OCI-M2 (cell line): ENCODE measurements around the gene PAPLN.
"Not testable (repeated sequence)": the region's sequence is repeated elsewhere in the genome, so short reads cannot be mapped to it uniquely, and the experiment has no call there.

Source experiments
- DNase-seq: peaks from one replicate; lab custom pipeline; 2025; ENCODE audit not compliant: unreplicated experiment; lab: John Stamatoyannopoulos, UW

PAPLN gene, protein sequence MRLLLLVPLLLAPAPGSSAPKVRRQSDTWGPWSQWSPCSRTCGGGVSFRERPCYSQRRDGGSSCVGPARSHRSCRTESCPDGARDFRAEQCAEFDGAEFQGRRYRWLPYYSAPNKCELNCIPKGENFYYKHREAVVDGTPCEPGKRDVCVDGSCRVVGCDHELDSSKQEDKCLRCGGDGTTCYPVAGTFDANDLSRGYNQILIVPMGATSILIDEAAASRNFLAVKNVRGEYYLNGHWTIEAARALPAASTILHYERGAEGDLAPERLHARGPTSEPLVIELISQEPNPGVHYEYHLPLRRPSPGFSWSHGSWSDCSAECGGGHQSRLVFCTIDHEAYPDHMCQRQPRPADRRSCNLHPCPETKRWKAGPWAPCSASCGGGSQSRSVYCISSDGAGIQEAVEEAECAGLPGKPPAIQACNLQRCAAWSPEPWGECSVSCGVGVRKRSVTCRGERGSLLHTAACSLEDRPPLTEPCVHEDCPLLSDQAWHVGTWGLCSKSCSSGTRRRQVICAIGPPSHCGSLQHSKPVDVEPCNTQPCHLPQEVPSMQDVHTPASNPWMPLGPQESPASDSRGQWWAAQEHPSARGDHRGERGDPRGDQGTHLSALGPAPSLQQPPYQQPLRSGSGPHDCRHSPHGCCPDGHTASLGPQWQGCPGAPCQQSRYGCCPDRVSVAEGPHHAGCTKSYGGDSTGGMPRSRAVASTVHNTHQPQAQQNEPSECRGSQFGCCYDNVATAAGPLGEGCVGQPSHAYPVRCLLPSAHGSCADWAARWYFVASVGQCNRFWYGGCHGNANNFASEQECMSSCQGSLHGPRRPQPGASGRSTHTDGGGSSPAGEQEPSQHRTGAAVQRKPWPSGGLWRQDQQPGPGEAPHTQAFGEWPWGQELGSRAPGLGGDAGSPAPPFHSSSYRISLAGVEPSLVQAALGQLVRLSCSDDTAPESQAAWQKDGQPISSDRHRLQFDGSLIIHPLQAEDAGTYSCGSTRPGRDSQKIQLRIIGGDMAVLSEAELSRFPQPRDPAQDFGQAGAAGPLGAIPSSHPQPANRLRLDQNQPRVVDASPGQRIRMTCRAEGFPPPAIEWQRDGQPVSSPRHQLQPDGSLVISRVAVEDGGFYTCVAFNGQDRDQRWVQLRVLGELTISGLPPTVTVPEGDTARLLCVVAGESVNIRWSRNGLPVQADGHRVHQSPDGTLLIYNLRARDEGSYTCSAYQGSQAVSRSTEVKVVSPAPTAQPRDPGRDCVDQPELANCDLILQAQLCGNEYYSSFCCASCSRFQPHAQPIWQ

DNA sequence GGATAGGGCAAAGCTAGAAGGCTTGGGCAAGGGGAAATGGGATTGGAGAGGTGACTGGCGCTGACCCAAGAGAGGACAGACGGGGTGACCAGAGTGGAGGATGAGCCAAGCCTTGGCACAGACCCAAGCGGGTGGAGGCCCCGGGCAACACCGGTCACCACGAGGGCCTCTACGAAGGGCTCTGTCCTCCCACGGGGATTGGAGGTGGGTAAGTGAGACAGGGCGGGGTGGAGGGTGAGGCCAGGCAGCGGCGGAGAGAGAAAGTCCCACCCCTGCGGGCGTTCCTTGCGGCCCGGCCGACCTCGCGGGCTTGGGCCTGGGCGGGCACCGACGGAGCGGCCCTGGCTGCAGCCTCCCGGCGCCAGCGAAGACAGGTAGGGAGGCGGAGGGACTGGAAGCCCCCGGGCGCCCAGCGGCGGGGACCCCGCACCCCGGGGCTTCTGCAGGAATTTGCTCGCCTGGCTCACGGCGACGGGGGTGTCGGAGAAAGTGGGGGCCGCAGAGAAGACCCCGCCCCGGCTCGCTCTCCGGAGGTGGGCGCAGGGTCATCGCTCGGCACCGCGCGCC, at the start of gene PAPLN:
PAPLN (plus strand) TSS at position 288 of the 567 bp plus-strand sequence. CDS start 2,273 bp downstream, outside the sequence.
- no peak for DNase-seq

DNA sequence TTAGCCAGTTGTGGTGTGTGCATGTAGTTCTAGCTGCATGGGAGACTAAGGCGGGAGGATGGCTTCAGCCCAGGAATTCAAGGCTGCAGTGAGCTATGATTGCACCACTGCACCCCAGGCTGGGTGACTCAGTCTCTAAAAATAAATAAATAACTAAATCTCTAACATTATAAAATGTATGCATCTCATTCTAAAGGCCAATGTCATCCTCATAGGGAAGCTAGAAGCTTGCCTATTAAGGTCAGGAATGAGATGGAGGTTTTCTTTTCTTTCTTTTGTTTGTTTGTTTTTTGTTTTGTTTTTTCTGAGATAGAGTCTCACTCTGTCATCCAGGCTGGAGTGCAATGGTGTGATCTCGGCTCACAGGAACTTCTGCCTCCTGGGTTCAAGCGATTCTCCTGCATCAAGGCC, 48.8 kb upstream of the PAPLN start:
- DNase-seq, result no peak

DNA sequence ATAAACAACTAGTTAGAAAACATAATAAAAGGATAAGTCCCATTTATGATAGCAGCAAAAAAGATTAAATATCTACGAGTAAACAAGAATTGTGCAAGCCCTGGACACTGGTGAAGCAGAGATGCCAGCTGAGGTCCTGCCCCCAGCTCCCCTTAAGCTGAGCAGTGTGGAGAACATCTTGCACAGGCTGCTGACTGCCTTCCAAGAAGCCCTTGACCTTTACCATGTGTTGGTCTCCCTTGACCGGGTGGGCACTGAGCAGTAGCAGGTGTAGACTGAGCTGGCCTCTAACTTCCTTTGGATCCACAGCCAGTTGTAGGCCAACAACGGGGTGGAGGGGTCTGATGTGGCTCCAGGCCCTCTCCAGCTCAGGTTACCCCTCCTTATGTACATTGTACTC, 47.7 kb upstream of the PAPLN start:
- no peak for DNase-seq

DNA sequence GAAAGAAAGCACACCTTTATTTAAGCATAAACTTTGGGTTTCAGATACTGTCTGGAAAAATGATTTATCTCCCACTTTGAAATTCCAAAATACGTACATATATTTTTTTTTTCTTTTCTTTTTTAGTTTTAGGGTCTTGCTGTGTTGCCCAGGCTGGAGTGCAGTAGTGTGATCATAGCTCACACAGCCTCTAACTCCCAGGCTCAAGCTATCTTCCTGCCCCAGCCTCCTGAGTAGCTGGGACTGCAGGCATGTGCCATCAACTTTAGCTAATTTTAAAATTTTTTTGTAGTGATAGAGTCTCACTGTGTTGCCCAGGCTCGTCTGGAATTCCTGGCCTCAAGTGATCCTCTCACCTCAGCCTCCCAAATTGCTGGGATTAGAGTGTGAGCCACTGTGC, 45.9 kb upstream of the PAPLN start:
- DNase-seq, result no peak

DNA sequence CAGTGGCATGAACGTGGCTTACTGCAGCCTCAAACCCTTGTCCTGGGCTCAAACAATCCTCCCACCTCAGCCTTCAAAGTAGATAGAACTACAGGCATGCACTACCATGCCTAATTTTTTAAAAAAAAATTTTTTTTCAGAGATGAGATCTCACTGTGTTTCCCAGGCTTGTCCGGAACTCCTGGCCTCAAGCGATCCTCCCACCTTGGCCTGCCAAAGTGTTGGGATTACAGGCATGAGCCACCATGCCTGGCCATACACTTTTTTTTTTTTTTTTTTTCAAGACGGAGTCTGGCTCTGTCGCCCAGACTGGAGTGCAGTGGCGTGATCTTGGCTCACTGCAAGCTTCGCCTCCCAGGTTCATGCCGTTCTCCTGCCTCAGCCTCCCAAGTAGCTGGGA, 43.0 kb upstream of the PAPLN start:
- not testable (repeated sequence) for DNase-seq

DNA sequence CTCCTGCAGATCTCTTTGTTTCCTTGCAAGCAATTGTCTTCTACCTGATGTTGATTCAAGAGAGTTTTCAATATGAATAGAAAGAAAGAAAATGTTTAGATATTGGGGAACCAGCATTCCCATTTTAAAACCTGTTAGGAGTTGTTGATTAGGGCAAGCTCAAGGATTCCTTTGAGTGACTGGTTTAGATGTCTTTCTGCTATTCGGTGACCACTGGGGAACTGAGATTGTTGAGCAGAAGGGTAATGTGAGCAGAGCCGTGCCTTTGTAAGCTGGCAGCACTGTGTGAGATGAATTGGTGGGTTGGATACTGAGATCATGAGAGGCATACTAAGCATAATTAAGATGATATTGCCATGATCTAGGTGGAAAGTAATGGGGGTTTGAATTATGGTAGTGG, 39.1 kb upstream of the PAPLN start:
- DNase-seq, result no peak

DNA sequence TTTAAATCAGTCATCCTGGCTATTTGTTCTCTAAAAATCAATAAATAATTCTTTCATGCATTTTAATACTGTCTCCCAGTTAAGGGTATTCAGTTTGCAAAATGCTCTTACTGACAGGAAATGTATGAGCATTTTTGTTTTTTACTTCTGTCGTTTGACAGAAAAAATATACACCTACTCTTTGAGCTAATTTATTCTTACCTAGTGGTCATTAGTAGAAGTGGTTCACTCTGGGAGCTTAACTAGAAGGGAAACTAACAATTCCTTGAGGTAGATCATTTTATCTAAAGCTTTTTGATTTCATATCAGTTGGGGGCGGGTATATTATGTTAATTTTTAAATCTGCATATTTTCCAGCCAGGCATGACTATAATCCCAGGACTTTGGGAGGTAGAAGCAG, 33.8 kb upstream of the PAPLN start:
- no peak for DNase-seq

DNA sequence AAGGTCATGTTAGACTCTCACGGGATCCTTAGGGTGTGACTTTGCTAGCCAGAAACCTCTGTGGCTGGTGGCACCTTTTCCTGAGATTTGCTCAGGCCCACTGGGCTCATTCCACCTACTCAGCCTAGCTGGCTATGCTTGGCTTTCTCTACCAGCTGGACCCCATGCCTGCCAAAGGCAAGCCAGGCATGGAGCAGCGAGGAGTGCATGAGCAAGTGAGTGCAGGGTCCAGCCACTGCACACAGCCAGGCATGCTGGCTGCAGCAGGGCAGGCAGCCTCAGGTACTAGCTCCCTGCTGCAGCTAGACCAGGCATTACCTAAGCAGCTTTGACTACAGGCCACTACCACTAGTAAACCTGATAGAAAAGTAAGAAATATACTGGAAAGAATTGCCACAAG, 29.7 kb upstream of the PAPLN start:
- DNase-seq, result no peak

DNA sequence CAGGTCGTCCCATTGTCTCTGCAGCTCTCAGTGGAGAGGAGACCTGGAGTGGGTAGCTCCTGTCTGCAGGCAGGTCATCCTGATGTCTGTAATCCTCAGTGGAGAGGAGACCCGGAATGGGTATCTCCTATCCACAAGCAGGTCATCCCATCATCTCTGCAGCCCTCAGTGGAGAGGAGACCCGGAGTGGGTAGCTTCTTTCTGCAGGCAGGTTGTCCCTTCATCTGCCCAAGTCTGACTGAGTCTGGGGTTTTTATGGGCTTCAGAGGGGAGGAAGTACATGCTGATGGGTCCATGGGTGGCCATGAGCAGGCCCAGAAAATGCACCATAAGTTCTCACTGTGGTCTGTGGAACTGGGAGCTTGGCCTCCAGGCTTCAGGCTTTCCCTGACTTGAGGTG, 28.9 kb upstream of the PAPLN start:
- no peak for DNase-seq

DNA sequence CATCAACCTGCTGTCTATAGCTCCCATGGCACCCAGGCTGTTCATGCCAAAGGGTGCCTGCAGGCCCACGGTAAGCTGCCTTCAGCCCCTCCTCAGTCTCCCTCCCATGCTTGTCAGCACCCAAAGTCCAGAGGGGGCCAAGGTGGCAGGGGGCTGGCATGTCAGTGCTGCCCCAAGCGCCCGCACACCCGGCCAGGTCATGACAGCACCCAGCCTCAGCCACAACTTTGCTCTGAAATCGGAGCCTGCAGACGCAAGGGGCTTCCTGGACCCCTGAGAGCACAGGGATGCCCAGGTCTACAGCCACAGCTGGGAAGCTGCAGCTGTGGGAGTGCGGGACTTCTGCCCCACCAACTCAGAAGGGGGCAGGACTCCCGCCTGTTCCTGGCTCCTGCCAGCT, 28.5 kb upstream of the PAPLN start:
- DNase-seq, result no peak

DNA sequence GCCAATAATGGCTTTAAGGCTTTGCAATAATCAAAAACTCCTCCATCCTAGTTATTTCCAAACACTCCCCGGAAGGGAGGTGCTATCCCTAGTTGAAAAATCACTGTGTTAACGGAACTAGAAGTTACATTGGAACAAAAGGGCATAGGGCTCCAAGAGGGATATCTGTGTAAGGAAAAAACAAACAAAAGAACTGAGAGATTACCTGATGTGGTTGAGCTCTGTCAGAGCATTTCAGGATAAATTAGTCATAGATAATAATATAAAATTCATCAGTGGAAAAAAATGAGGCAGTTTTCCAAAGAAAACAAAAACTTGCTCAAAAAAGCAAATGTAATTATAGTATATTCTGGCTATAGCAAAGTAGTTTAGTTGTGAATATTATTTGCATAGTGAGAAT, 27.4 kb upstream of the PAPLN start:
- no peak for DNase-seq

DNA sequence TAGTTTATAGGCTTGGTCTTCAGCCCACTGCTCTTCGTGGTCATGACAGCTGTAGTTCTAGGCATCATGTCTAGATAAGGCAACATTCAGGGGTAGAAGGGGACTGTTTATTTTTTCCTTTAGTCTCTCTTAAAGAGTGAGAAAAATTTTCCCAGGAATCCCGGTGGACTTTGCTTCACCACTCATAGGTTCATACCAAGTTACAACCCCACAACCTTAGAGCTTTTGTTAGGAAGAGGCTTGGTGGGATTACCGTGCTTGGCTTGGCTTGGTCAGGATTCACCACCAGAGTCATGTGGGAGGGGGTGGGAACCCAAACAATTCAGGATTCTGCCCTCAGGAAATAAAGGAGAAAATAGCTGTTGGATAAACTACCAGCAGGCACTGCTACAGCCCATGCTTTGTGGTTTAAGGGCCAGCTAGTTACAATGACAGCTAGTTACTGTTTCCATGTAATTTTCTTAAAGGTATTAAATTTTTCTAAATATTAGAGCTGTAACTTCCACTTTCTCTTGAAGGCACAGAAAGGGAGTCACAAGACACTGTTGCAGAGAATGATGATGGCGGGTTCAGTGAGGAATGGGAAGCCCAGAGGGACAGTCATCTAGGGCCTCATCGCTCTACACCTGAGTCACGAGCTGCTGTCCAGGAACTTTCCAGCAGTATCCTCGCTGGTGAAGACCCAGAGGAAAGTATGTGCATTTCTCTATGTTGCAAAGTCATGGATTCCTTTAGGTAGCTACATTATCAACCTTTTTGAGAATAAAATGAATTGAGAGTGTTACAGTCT, 25.9 kb upstream of the PAPLN start:
- no peak for DNase-seq

DNA sequence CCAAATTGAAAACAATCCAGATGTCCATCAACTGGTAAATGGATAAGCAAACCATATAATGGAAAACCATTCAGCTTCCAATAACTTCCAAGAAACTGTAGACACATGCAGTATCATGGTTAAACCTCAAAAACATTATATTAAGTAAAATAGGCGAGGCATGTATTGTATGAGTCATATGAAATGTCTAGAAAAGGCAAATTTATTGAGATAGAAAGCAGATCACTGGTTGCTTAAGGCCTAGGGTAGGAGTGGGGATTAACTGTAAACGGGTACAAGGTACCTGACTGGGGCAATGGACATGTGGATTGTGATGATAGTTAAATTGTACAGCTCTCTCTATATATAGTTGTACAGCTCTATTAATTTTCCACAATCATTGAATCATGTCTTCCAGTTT, 21.3 kb upstream of the PAPLN start:
- no peak for DNase-seq

DNA sequence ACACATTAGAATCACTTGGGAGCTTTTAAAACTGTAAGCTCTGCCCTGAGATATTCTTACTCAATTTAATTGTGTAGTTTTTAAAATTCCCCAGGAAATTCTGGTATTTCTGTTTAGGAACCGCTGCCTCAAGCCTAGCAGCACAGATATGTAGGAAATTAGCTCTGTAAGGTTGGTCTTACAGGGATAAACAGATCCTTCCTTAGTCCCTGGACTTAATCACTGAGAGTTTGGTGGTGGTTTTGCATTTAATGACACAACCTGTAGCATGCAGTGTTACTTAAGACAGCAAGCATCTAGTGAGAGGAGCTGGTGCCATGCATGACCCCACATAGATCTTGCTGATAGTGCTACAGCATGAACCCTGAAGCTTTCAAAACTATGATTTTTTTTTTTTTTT, 19.9 kb upstream of the PAPLN start:
- no peak for DNase-seq

DNA sequence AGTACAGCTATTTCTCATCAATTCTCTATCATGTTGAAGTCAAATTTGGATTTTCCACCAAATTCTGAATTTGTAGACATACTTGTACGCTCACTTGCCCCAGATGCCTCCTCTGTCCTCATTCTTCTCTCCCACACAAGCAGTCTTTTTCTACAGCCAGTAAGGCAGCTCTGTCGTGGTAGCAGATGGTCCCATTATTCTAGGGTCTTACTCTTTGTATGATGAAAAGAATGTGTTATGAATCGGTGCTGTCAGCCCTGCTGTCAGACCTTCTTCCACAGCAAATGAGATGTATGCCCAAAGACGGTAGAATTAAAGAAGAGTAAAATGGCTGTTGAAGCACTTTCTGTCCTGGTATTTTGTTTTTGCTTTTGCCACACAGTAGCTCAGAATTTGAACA, 17.2 kb upstream of the PAPLN start:
- no peak for DNase-seq

DNA sequence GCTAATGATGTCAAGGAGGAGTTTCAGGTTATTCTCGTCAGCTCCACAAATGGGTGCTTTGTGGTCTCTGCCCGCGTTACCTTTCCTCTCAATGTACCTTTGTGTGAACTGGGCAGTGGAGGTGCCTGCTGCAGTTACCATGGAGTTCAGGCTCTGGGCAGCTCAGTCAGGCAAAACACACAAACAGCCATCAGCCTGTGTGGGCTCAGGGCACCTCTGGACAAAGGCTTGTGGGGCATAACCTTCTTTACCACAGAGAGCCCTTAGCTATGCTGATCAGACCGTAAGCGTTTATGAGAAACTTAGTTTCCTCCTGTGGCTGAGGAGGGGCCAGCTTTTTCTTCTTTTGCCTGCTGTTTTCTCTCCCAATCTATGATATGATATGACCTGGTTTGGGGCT, 16.7 kb upstream of the PAPLN start:
- no peak for DNase-seq

DNA sequence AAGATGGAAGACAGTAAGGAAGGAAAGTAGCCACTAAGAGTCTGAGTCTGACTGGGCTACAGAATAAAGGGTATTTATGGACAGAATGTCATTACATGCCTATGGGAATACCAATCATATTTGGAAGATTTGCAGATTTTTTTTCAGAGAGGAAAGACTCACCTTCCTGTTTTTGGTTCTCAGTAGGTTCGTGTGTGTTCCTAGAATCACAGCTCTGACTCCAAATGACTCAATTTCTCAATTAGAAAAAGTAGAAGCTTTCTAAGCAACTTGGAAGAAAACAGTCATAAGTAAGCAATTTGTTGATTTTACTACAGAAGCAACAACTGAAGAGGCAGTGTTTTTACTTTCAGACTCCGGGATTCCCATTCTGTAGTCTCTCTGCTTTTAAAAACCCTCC, 15.4 kb upstream of the PAPLN start:
- no peak for DNase-seq

DNA sequence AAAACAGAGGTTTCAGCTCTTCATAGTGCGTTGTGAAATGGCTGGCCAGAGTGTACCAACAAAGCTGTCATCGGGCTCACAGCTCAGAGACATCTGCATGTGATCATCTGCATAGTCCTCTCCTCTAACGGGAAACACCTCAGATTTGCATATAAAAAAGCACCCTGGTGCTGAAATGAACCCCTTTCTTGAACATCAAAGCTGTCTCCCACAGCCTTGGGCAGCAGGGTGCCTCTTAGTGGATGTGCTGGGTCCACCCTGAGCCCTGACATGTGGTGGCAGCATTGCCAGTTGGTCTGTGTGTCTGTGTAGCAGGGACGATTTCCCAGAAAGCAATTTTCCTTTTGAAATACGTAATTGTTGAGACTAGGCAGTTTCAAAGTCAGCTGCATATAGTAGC, 14.3 kb upstream of the PAPLN start:
- no peak for DNase-seq

DNA sequence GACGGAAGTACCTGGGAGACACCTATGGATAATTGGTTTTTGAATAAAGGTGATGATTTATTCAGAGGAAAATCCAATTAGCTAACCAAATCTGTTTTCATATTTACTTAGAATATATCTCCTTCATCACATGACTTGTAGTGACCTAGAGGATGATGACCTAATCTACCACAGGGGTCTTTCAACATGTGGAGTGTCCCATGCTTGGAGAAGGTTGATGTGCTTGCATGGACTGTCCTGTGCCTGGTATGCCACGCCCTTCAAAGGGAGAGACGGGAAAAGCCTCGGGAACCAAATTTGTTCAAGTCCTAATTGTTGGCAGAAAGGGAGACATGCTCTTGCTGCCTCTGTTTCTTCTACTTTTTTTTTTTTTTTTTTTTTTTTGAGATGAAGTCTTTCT, 11.8 kb upstream of the PAPLN start:
- no peak for DNase-seq
